ENCODE results near the gene FOXS1.
A peak's percentile ranks its signal among the peaks of the same experiment; 100 is the strongest.

GRCh38 chr20:31822421-31823330 lies 22.7 kb downstream of the FOXS1 start:
- TF ChIP-seq POLR2AphosphoS5 (IDR thresholded peaks at IDR 0.05; ENCODE audit: low read depth) (no peak), REST (IDR thresholded peaks at IDR 0.05; ENCODE audit: unreplicated experiment) (no peak), ZNF114 (CRISPR knock-in tag; IDR thresholded peaks at IDR 0.05) (no peak), EZH2 (IDR thresholded peaks at IDR 0.05; ENCODE audit: low read depth, unreplicated experiment) (no peak), ZNF331 (CRISPR knock-in tag; IDR thresholded peaks at IDR 0.05; ENCODE audit: low read depth) (no peak), EZH2phosphoT487 (IDR thresholded peaks at IDR 0.05; ENCODE audit: unreplicated experiment) (no peak), ETS1 (IDR thresholded peaks at IDR 0.05) (no peak), CREB1 (CRISPR knock-in tag; IDR thresholded peaks at IDR 0.05; ENCODE audit: low read depth) (no peak)
- TF ChIP-seq, protein P1, sequence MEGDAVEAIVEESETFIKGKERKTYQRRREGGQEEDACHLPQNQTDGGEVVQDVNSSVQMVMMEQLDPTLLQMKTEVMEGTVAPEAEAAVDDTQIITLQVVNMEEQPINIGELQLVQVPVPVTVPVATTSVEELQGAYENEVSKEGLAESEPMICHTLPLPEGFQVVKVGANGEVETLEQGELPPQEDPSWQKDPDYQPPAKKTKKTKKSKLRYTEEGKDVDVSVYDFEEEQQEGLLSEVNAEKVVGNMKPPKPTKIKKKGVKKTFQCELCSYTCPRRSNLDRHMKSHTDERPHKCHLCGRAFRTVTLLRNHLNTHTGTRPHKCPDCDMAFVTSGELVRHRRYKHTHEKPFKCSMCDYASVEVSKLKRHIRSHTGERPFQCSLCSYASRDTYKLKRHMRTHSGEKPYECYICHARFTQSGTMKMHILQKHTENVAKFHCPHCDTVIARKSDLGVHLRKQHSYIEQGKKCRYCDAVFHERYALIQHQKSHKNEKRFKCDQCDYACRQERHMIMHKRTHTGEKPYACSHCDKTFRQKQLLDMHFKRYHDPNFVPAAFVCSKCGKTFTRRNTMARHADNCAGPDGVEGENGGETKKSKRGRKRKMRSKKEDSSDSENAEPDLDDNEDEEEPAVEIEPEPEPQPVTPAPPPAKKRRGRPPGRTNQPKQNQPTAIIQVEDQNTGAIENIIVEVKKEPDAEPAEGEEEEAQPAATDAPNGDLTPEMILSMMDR (conservative IDR thresholded peaks at IDR 0.05; ENCODE audit: low read depth in 2 of 2) = peak; percentile 100
